Loucy (cell line): ENCODE results near the gene SEC61B.

Source experiments
- H2AFZ ChIP-seq: fragments of 200-600 bp; sonication (generic); 2 replicates; pipeline ENCODE4 v1.6.0; 2016; ENCODE audit warnings: antibody characterized with exemption, mild to moderate bottlenecking, low read length, moderate library complexity
- H3F3A ChIP-seq: fragments of 200-600 bp; 2 replicates; pipeline ENCODE4 v1.6.0; 2016; ENCODE audit warnings: antibody characterized with exemption, low read depth, mild to moderate bottlenecking
- H3K27me3 ChIP-seq: fragments of 200-600 bp; sonication (generic); 2 replicates; pipeline ENCODE4 v1.6.1; 2014; ENCODE audit warnings: low read length, mild to moderate bottlenecking; ENCODE audit not compliant: insufficient read depth, poor library complexity, severe bottlenecking
- H3K36me3 ChIP-seq: fragments of 200-600 bp; sonication (generic); 2 replicates; pipeline ENCODE4 v1.6.1; 2016; ENCODE audit warnings: low read length; ENCODE audit not compliant: insufficient read depth
- H3K4me1 ChIP-seq: fragments of 200-600 bp; sonication (generic); 2 replicates; pipeline ENCODE4 v1.5.1; 2014; ENCODE audit warnings: low read length, mild to moderate bottlenecking; ENCODE audit not compliant: insufficient read depth, poor library complexity, severe bottlenecking
- H3K4me2 ChIP-seq: fragments of 200-600 bp; sonication (generic); 2 replicates; pipeline ENCODE4 v1.6.0; 2014; ENCODE audit warnings: antibody characterized with exemption, low read length, low read depth, mild to moderate bottlenecking; ENCODE audit not compliant: poor library complexity, severe bottlenecking
- H3K4me3 ChIP-seq: fragments of 200-600 bp; sonication (generic); 2 replicates; pipeline ENCODE4 v1.5.1; 2014; ENCODE audit warnings: low read length, mild to moderate bottlenecking, mixed read lengths; ENCODE audit not compliant: poor library complexity, severe bottlenecking
- H3K79me2 ChIP-seq: fragments of 200-600 bp; sonication (generic); 2 replicates; pipeline ENCODE4 v1.6.1; 2014; ENCODE audit warnings: low read length; ENCODE audit not compliant: insufficient read depth
- H3K9ac ChIP-seq: fragments of 200-600 bp; sonication (generic); 2 replicates; pipeline ENCODE4 v1.6.0; 2014; ENCODE audit warnings: mild to moderate bottlenecking, low read depth, low read length, moderate library complexity; ENCODE audit not compliant: poor library complexity, severe bottlenecking
- H3K9me2 ChIP-seq: fragments of 200-600 bp; sonication (generic); replicated peaks from 2 replicates; pipeline ENCODE4 v1.6.1; 2016; ENCODE audit warnings: low read depth, low read length, mixed read lengths
- H3K9me3 ChIP-seq: fragments of 200-600 bp; sonication (generic); 2 replicates; pipeline ENCODE4 v1.6.1; 2014; ENCODE audit warnings: mild to moderate bottlenecking, antibody characterized with exemption, low read length, low read depth; ENCODE audit not compliant: insufficient read depth
- H4K20me1 ChIP-seq: fragments of 200-600 bp; sonication (generic); 2 replicates; pipeline ENCODE4 v1.6.0; 2014; ENCODE audit warnings: antibody characterized with exemption, low read length, mild to moderate bottlenecking; ENCODE audit not compliant: insufficient read depth, poor library complexity, severe bottlenecking
- CTCF ChIP-seq: fragments of 200-600 bp; sonication (generic); conservative IDR thresholded peaks from 2 replicates; pipeline ENCODE4 v1.5.1; 2014; ENCODE audit warnings: mild to moderate bottlenecking, antibody characterized with exemption, low read length
- EZH2phosphoT487 ChIP-seq: fragments of 200-600 bp; IDR thresholded peaks from 2 replicates; pipeline ENCODE4 v1.6.1; 2018; ENCODE audit warnings: antibody characterized with exemption, mild to moderate bottlenecking, moderate library complexity, borderline replicate concordance

Gene SEC61B

GRCh38 chr9:99177576-99178366 is 44.3 kb upstream of the SEC61B start:
- Histone ChIP-seq H3K9ac (no peak overlapping the region), H3F3A (no peaks in the 10 kb centered on the region), H3K27me3 (no peaks in the 10 kb centered on the region), H3K36me3 (no peaks in the 10 kb centered on the region), H3K9me3 (no peaks in the 10 kb centered on the region), H3K9me2 (no peaks in the 10 kb centered on the region), H3K79me2 (no peaks in the 10 kb centered on the region), H3K4me2 (no peak overlapping the region), H3K4me1 (peaks cover 28% of the 10 kb centered on the region), H3K4me3 (no peak overlapping the region), H4K20me1 (no peaks in the 10 kb centered on the region), H2AFZ (no peak overlapping the region)
- TF ChIP-seq CTCF: no peak

- no peaks in the 10 kb centered on the region for H3K36me3 ChIP-seq
- H3K79me2 ChIP-seq: no peaks in the 10 kb centered on the region
- H3K4me2 ChIP-seq: no peak overlapping the region
- no peak overlapping the region for H2AFZ ChIP-seq
- TF ChIP-seq EZH2phosphoT487 (no peak), CTCF (no peak)
- no peaks in the 10 kb centered on the region for H3K9me2 ChIP-seq
- peaks cover 42% of the 10 kb centered on the region for H3K4me1 ChIP-seq
- H3F3A ChIP-seq: 0 out of 2 replicates have a peak, but pooled peaks cover 4% of the 10 kb centered on the region
- H3K4me3 ChIP-seq: no peak overlapping the region
- no peak overlapping the region for H3K9ac ChIP-seq
- no peaks in the 10 kb centered on the region for H3K9me3 ChIP-seq
- no peaks in the 10 kb centered on the region for H4K20me1 ChIP-seq
- H3K27me3 ChIP-seq: no peaks in the 10 kb centered on the region
Measured at GRCh38 chr9:99178912-99179872, 42.9 kb upstream of the SEC61B start.

- peaks cover 45% of the 10 kb centered on the region for H3K4me1 ChIP-seq
- no peaks in the 10 kb centered on the region for H3K9me2 ChIP-seq
- H4K20me1 ChIP-seq: no peaks in the 10 kb centered on the region
- 0 out of 2 replicates have a peak, but pooled peaks cover 4% of the 10 kb centered on the region for H3F3A ChIP-seq
- H3K4me2 ChIP-seq: peak overlapping the region; percentile 27
- H2AFZ ChIP-seq: 0 out of 2 replicates have a peak overlapping the region, but pooled peaks have one; percentile 36
- no peaks in the 10 kb centered on the region for H3K9me3 ChIP-seq
- TF ChIP-seq EZH2phosphoT487 (no peak), CTCF (no peak)
- no peak overlapping the region for H3K9ac ChIP-seq
- no peak overlapping the region for H3K4me3 ChIP-seq
- H3K36me3 ChIP-seq: no peaks in the 10 kb centered on the region
- H3K27me3 ChIP-seq: no peaks in the 10 kb centered on the region
- H3K79me2 ChIP-seq: no peaks in the 10 kb centered on the region
Measured at GRCh38 chr9:99180199-99180598, 41.9 kb upstream of the SEC61B start.
